ENCODE results near the gene SHKBP1. TPM values are rescaled to one million over a fixed set of nuclear protein-coding genes. Genes with fewer than 3 reads are reported as not detected.

SHKBP1 gene, protein sequence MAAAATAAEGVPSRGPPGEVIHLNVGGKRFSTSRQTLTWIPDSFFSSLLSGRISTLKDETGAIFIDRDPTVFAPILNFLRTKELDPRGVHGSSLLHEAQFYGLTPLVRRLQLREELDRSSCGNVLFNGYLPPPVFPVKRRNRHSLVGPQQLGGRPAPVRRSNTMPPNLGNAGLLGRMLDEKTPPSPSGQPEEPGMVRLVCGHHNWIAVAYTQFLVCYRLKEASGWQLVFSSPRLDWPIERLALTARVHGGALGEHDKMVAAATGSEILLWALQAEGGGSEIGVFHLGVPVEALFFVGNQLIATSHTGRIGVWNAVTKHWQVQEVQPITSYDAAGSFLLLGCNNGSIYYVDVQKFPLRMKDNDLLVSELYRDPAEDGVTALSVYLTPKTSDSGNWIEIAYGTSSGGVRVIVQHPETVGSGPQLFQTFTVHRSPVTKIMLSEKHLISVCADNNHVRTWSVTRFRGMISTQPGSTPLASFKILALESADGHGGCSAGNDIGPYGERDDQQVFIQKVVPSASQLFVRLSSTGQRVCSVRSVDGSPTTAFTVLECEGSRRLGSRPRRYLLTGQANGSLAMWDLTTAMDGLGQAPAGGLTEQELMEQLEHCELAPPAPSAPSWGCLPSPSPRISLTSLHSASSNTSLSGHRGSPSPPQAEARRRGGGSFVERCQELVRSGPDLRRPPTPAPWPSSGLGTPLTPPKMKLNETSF
- polyA plus RNA-seq (2011; rRNA removed) (42.5 and 62.7 TPM in 2 replicates), polyA minus RNA-seq (2011; rRNA and poly(A)+ RNA removed) (65.5 and 108 TPM in 2 replicates)

DNA sequence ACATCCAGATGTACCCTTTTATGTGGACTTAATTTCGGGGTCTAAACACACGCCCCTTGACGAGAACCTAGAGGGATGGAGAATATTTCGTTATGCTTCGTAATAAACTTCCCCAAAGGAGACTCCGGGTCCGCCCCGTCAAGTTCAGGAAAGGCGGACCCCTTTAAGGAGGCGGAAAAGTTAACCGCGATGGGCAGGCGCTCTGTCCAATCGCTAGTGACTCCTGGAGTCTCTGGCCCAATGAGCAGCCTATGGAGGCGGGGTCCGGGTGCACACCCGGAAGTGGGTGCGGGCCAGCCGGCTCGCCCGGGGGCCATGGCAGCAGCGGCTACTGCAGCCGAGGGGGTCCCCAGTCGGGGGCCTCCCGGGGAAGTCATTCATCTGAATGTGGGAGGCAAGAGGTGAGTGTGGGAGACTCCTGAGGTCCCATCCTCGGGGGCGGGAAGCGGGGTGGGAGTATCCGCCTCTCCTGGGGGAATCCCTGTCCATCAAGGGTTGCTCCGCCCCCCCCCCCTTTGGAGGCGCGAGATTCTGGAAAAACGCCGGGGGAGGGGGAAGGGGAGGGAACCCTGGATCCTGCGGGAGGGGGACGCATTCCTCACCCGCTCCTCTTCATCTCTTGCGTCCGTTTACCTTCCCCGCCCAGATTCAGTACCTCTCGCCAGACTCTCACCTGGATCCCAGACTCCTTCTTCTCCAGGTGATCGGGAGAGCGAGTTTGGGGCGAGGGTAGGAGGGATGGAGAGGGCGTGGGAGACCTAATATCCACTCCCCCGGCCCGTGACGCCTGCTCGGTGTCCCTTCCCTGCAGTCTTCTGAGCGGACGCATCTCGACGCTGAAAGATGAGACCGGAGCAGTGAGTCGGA, at the start of gene SHKBP1:
Gene SHKBP1 (plus strand): TSS at position 289 of the 867 bp plus-strand sequence. CDS start 27 bp downstream, at position 316.
- peak within 1 kb of the TSS; percentile 91 for H3K4me3 ChIP-seq (ENCODE audit: low read depth, low read length)
- no peaks in the 10 kb centered on the region for H3K27me3 ChIP-seq (ENCODE audit: control insufficient read depth, insufficient read depth, low read length)
- CTCF ChIA-PET = no interaction called here
- no peaks in the 10 kb centered on the region; the same call in 1 of the 2 replicates for H3K9me3 ChIP-seq (ENCODE audit: control insufficient read depth, insufficient read depth, low read length)
- H3K27ac ChIP-seq (ENCODE audit: low read depth, low read length) = no peak within 1 kb of the TSS
- POLR2A ChIA-PET = no interaction called here
- TF ChIP-seq, protein P1, sequence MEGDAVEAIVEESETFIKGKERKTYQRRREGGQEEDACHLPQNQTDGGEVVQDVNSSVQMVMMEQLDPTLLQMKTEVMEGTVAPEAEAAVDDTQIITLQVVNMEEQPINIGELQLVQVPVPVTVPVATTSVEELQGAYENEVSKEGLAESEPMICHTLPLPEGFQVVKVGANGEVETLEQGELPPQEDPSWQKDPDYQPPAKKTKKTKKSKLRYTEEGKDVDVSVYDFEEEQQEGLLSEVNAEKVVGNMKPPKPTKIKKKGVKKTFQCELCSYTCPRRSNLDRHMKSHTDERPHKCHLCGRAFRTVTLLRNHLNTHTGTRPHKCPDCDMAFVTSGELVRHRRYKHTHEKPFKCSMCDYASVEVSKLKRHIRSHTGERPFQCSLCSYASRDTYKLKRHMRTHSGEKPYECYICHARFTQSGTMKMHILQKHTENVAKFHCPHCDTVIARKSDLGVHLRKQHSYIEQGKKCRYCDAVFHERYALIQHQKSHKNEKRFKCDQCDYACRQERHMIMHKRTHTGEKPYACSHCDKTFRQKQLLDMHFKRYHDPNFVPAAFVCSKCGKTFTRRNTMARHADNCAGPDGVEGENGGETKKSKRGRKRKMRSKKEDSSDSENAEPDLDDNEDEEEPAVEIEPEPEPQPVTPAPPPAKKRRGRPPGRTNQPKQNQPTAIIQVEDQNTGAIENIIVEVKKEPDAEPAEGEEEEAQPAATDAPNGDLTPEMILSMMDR (IDR thresholded peaks at IDR 0.05; ENCODE audit: low read depth, low read length) = no peak
- DNase-seq (ENCODE audit: low read depth, low spot score) = peak; percentile 86

DNA sequence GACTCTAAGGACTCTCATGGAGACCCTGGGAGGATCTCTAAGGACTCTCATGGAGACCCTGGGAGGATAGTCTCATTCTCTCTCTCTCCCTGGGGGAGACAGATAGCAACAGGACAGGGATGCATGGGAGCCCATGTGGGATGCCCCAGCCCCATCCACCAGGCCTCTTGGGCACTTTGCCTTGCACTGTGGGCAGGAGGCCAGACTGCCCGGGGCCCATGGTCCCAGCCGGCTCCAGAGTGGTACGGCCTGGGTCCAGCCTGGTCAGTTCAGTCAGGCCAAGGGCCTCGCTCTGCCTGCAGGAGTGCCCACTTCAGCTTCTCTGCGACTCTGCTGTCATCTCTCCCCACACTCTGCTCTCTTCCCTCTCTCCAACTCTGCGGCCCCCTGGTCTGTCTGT, 48.6 kb upstream of the SHKBP1 start:
- TF ChIP-seq, protein P1 (IDR thresholded peaks at IDR 0.05; ENCODE audit: low read depth, low read length) = no peak
- Histone ChIP-seq H3K27ac (ENCODE audit: low read depth, low read length) (no peak overlapping the region), H3K4me3 (ENCODE audit: low read depth, low read length) (no peak overlapping the region), H3K27me3 (ENCODE audit: control insufficient read depth, insufficient read depth, low read length) (peaks cover 10% of the 10 kb centered on the region), H3K9me3 (ENCODE audit: control insufficient read depth, insufficient read depth, low read length) (no peaks in the 10 kb centered on the region)
- no peak for DNase-seq (ENCODE audit: low read depth, low spot score)
- POLR2A ChIA-PET = no interaction called here
- CTCF ChIA-PET = no interaction called here

DNA sequence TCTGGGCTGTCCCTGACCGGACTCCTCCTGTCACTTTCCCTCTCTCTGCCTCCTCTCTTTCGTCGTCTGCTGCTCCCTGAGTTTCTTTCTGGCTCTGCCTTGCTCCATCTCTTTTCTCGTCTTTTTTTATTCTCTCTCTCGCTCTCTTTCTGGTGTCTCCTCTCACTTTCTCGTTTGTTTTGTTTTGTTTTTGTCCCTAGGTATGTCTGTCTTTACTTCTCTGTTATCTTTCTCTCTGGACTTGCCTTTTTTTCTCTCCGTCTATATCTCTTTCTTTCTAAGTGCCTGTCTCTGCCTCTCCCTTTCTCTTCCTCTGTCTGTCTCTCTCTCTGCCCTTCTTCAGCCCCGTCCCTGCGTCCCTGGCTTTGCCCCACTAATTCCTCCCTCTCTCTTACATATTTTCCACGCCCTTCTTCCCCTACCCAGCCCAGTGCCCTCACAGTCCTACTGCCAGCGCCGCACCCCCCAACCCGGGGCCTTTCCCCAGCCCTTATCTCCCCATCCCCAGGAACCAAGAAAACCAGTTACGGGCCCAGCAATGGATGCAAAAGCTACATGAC, 48.1 kb upstream of the SHKBP1 start:
- POLR2A ChIA-PET = no interaction called here
- TF ChIP-seq, protein P1 (IDR thresholded peaks at IDR 0.05; ENCODE audit: low read depth, low read length) = no peak
- no peak overlapping the region for H3K27ac ChIP-seq (ENCODE audit: low read depth, low read length)
- DNase-seq (ENCODE audit: low read depth, low spot score) = no peak
- H3K27me3 ChIP-seq (ENCODE audit: control insufficient read depth, insufficient read depth, low read length) = peaks cover 12% of the 10 kb centered on the region
- H3K4me3 ChIP-seq (ENCODE audit: low read depth, low read length) = no peak overlapping the region
- CTCF ChIA-PET = interaction anchor here (0.6 to 1.4 kb wide), 8 partner anchors 12 to 156 kb away, joined by 3 to 8 read pairs (median 5); no protein-coding TSS in a partner anchor
- no peaks in the 10 kb centered on the region for H3K9me3 ChIP-seq (ENCODE audit: control insufficient read depth, insufficient read depth, low read length)

DNA sequence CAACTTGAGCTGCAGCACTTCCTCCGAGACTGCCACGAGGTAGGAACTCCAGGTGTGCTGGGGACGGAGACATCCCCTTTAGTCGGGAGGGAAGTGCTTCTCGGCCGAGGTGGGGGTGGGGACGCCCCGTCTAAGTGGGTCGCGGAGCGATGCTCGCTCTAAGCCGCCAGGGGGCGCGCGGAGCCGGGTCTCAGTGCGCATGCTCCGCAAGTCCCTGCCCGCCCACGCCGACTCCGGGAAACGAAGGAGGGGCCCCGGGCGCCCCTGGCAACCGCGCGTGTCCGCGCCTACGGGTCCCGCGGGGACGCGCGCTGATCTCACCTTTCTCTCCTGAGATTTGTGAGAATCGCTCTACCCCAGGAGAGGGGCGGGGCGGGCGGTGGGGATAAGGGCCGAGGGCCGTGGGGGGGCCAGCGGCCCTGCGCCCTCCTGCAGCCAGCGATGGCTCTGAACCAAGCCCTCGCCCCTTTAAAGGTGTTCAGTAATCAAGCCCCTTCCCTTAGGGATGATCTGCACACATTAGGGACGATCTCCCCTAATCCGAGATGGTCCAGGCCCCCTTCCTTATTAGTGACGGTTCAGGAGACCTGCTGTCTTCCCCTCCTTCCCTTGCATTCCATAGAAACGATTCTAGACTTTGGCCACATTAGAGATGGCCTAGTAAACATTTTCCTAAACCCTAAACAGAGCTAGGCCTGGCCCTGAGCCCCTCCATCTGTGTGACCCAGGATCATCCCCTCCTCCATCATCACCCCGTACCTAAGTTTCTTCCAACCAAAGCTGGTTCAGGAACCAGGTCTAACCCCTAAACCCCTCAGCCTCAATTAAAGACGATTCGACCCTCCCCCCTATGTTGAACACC, 47.3 kb upstream of the SHKBP1 start:
- H3K4me3 ChIP-seq (ENCODE audit: low read depth, low read length) = peak overlapping the region; percentile 50
- H3K27ac ChIP-seq (ENCODE audit: low read depth, low read length) = no peak overlapping the region
- POLR2A ChIA-PET = no interaction called here
- DNase-seq (ENCODE audit: low read depth, low spot score) = peak; percentile 54
- TF ChIP-seq, protein P1 (IDR thresholded peaks at IDR 0.05; ENCODE audit: low read depth, low read length) = peak; percentile 91
- H3K27me3 ChIP-seq (ENCODE audit: control insufficient read depth, insufficient read depth, low read length) = peaks cover 17% of the 10 kb centered on the region
- CTCF ChIA-PET = interaction anchor here (0.6 to 1.4 kb wide), 11 partner anchors 8 to 155 kb away, joined by 3 to 10 read pairs (median 5); partner anchors contain the start of gene LTBP4
- peaks cover 4% of the 10 kb centered on the region; the same call in 1 of the 2 replicates for H3K9me3 ChIP-seq (ENCODE audit: control insufficient read depth, insufficient read depth, low read length)

Data from AG04450 (cell line).